Right lobe of liver (tissue), 4 donors: ENCODE results near the gene TENM4.

Experiments used
- POLR2A ChIP-seq: fragments of 450-650 bp; IDR thresholded peaks from one replicate; pipeline ENCODE4 v1.6.1; 2017; ENCODE audit warnings: antibody characterized with exemption, mild to moderate bottlenecking
- TF ChIP-seq, protein P1 (sequence below), 4 donors: fragments of 200-600 bp in 3 of 4; fragments of 450-650 bp in 1 of 4; IDR thresholded peaks; one replicate each; pipeline versions ENCODE4 v1.5.1 to v1.8.0; 2016 to 2022; ENCODE audit warnings: antibody characterized with exemption in 4 of 4, mild to moderate bottlenecking in 2 of 4
- donor health status: DM: no; HTN: no; CAD: no.
- donor health status: DM: no; HTN: no; CAD: no.
- donor health status: DM: no; HTN: yes; CAD: no.

DNA sequence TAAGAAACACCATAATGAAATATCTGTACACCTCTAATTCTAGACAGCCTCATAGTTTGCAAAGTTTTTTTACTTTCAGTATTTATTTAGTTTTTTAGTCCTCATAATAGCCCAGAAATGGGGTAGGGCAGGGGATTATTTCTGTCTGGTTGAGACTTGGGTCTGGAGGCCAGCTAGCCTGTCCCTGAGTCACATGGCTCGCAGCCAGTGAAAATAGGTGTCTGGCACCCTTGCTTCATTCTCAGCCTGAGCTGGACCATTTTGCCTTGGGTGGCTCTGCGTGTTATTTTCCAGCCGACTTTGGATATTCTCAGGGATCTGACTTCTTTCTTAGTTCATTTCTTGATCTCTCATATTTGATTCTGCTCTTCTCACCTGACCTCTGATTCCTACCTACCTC, 742.2 kb downstream of the TENM4 start:
- TF ChIP-seq, protein P1, sequence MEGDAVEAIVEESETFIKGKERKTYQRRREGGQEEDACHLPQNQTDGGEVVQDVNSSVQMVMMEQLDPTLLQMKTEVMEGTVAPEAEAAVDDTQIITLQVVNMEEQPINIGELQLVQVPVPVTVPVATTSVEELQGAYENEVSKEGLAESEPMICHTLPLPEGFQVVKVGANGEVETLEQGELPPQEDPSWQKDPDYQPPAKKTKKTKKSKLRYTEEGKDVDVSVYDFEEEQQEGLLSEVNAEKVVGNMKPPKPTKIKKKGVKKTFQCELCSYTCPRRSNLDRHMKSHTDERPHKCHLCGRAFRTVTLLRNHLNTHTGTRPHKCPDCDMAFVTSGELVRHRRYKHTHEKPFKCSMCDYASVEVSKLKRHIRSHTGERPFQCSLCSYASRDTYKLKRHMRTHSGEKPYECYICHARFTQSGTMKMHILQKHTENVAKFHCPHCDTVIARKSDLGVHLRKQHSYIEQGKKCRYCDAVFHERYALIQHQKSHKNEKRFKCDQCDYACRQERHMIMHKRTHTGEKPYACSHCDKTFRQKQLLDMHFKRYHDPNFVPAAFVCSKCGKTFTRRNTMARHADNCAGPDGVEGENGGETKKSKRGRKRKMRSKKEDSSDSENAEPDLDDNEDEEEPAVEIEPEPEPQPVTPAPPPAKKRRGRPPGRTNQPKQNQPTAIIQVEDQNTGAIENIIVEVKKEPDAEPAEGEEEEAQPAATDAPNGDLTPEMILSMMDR (IDR thresholded peaks at IDR 0.05) = no peak
- TF ChIP-seq POLR2A = no peak
